Upper lobe of left lung (tissue), 4 donors: ENCODE results near the gene CTTN.

Experiments used
- CTCF ChIP-seq, 6 experiments: fragments of 450-650 bp in 4 of 6; fragments of 200-600 bp in 2 of 6; sonication (generic) in 2 of 6; IDR thresholded peaks; one replicate each; pipeline ENCODE4 v1.5.1; 2016 to 2019; ENCODE audit warnings: antibody characterized with exemption in 6 of 6
- EP300 ChIP-seq, 4 donors: sonication (generic); formaldehyde crosslinking; IDR thresholded peaks; one replicate each; pipeline ENCODE4 v1.5.1; 2017; ENCODE audit warnings: antibody characterized with exemption in 4 of 4, control low read depth in 2 of 4
- POLR2A ChIP-seq, 4 donors: fragments of 450-650 bp; IDR thresholded peaks; one replicate each; pipeline ENCODE4 v1.5.1; 2016 to 2017; ENCODE audit warnings: antibody characterized with exemption in 4 of 4, mild to moderate bottlenecking in 2 of 4

GRCh38 chr11:70460111-70460510 lies 61.8 kb downstream of the CTTN start:
- TF ChIP-seq CTCF (IDR thresholded peaks at IDR 0.05), result no peak
- no peak for TF ChIP-seq POLR2A (IDR thresholded peaks at IDR 0.05)
- no peak for TF ChIP-seq EP300 (IDR thresholded peaks at IDR 0.05)
